Measurements from ENCODE around the gene HPCAL4. TPM values are rescaled to one million over a fixed set of nuclear protein-coding genes. Genes with fewer than 3 reads are reported as not detected.

HPCAL4 gene
- total RNA-seq, 2 donors from 2014 or later: 0.07 to 0.16 TPM

DNA sequence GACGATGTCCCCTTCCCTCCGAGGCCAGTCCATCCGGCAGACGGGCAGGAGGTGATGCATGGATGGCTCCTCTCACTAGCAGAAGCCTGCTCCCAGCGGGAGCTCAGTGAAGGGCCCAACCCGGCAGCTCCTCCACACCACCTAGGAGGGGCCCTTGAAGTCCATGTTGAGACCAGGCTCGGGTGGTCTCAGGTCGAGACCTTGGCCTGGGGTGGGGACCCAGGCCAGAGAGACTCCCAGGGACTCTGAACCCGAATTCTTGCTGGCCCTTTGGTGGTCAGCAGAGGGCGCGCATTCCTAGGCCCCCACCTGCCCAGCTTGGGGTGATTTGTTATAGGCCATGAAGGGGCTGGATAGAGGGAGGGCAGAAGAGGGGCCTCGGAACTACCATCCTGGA lies 18.7 kb downstream of the HPCAL4 start:
- H3K36me3 ChIP-seq: no peaks in the 10 kb centered on the region
- no peak for DNase-seq
- peaks cover 23% of the 10 kb centered on the region for H3K27me3 ChIP-seq
- no peak overlapping the region for H3K9ac ChIP-seq (ENCODE audit: low read depth in 2 of 2, low read length in 2 of 2)
- intact Hi-C loops (cut with DNase I): no loop called here
- TF ChIP-seq, protein P1, sequence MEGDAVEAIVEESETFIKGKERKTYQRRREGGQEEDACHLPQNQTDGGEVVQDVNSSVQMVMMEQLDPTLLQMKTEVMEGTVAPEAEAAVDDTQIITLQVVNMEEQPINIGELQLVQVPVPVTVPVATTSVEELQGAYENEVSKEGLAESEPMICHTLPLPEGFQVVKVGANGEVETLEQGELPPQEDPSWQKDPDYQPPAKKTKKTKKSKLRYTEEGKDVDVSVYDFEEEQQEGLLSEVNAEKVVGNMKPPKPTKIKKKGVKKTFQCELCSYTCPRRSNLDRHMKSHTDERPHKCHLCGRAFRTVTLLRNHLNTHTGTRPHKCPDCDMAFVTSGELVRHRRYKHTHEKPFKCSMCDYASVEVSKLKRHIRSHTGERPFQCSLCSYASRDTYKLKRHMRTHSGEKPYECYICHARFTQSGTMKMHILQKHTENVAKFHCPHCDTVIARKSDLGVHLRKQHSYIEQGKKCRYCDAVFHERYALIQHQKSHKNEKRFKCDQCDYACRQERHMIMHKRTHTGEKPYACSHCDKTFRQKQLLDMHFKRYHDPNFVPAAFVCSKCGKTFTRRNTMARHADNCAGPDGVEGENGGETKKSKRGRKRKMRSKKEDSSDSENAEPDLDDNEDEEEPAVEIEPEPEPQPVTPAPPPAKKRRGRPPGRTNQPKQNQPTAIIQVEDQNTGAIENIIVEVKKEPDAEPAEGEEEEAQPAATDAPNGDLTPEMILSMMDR (IDR thresholded peaks at IDR 0.05): peak; percentile 46
- no peak overlapping the region for H3K27ac ChIP-seq
- peak overlapping the region; percentile 23 for H3K4me3 ChIP-seq
- no peaks in the 10 kb centered on the region for H3K4me1 ChIP-seq
- no peaks in the 10 kb centered on the region for H3K9me3 ChIP-seq

GRCh38 chr1:39671793-39672550 lies 19.3 kb downstream of the HPCAL4 start, which contains the start of gene NT5C1A:
Gene NT5C1A, minus strand, starts transcription at chr1:39672107. Its CDS starts 69 bp downstream, at chr1:39672038.
- TF ChIP-seq, protein P1 (IDR thresholded peaks at IDR 0.05): no peak
- Histone ChIP-seq H3K9me3 (no peaks in the 10 kb centered on the region), H3K4me1 (no peaks in the 10 kb centered on the region), H3K9ac (ENCODE audit: low read depth in 2 of 2, low read length in 2 of 2) (peak within 1 kb of the TSS in 1 of 2 donors; percentile 43), H3K27me3 (peaks cover 23% of the 10 kb centered on the region), H3K27ac (no peak within 1 kb of the TSS), H3K4me3 (peak within 1 kb of the TSS; percentile 23), H3K36me3 (no peaks in the 10 kb centered on the region)
- DNase-seq: no peak
- intact Hi-C loops (cut with DNase I): no loop called here

GRCh38 chr1:39671433-39671792 lies 19.8 kb downstream of the HPCAL4 start:
- peak overlapping the region; percentile 23 for H3K4me3 ChIP-seq
- peaks cover 23% of the 10 kb centered on the region for H3K27me3 ChIP-seq
- intact Hi-C loops (cut with DNase I): no loop called here
- no peak for DNase-seq
- H3K9me3 ChIP-seq: no peaks in the 10 kb centered on the region
- no peak overlapping the region for H3K27ac ChIP-seq
- TF ChIP-seq, protein P1 (IDR thresholded peaks at IDR 0.05): no peak
- no peaks in the 10 kb centered on the region for H3K36me3 ChIP-seq
- H3K9ac ChIP-seq (ENCODE audit: low read depth in 2 of 2, low read length in 2 of 2): peak overlapping the region in 1 of 2 donors; percentile 43
- no peaks in the 10 kb centered on the region for H3K4me1 ChIP-seq

GRCh38 chr1:39670689-39671088 lies 20.5 kb downstream of the HPCAL4 start:
- Histone ChIP-seq H3K4me3 (no peak overlapping the region), H3K27me3 (peaks cover 23% of the 10 kb centered on the region), H3K4me1 (no peaks in the 10 kb centered on the region), H3K9ac (ENCODE audit: low read depth in 2 of 2, low read length in 2 of 2) (no peak overlapping the region), H3K36me3 (no peaks in the 10 kb centered on the region), H3K9me3 (no peaks in the 10 kb centered on the region), H3K27ac (no peak overlapping the region)
- TF ChIP-seq, protein P1 (IDR thresholded peaks at IDR 0.05): no peak
- intact Hi-C loops (cut with DNase I): no loop called here
- no peak for DNase-seq

DNA sequence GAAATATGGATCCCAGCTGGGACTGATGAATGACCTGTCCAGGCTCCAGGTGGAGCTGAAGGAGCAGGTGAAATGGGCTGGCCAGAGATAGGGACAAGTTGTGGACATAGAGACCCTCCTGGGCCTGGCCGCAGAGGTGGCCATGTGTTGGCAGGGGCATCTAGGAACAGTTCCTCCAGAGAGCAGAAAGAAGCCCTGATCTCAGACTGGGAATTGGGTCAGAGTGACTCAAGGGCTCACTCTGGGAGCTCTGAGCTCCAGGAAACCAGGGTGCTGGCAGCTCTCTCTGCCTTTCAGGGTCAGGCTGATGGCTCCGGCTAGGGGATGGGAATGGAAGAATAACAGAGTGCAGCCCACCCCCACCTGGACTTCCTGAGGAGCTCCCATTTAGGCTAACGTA lies 22.3 kb downstream of the HPCAL4 start:
- H3K4me1 ChIP-seq: no peaks in the 10 kb centered on the region
- intact Hi-C loops (cut with DNase I): no loop called here
- no peak overlapping the region for H3K27ac ChIP-seq
- TF ChIP-seq, protein P1 (IDR thresholded peaks at IDR 0.05): no peak
- H3K4me3 ChIP-seq: no peak overlapping the region
- peaks cover 23% of the 10 kb centered on the region for H3K27me3 ChIP-seq
- H3K9ac ChIP-seq (ENCODE audit: low read depth in 2 of 2, low read length in 2 of 2): no peak overlapping the region
- no peaks in the 10 kb centered on the region for H3K36me3 ChIP-seq
- DNase-seq: no peak
- H3K9me3 ChIP-seq: no peaks in the 10 kb centered on the region
